BLaER1 treated with 17β-estradiol and CSF1 and Interleukin-3, amounts not matched to agents 10 nM and 100 nM (cell line): ENCODE results near the gene EIF4G3.

ENCODE experiments used
- H3K27ac ChIP-seq, 11 experiments: shearing (Covaris generic); formaldehyde crosslinking; 2 replicates each; pipeline ENCODE4 v1.8.1; 2022
- H3K27me3 ChIP-seq, 11 experiments: shearing (Covaris generic); formaldehyde crosslinking; 2 replicates each; pipeline ENCODE4 v1.8.1; 2022
- H3K36me3 ChIP-seq, 11 experiments: shearing (Covaris generic); formaldehyde crosslinking; 2 replicates each; pipeline ENCODE4 v1.8.1; 2022
- H3K4me1 ChIP-seq, 10 experiments: shearing (Covaris generic); formaldehyde crosslinking; 2 replicates each; pipeline ENCODE4 v1.8.1; 2022
- H3K4me2 ChIP-seq, 11 experiments: shearing (Covaris generic); formaldehyde crosslinking; 2 replicates each; pipeline ENCODE4 v1.8.1; 2022
- H3K4me3 ChIP-seq, 10 experiments: shearing (Covaris generic); formaldehyde crosslinking; 2 replicates each; pipeline ENCODE4 v1.8.1; 2022
- H3K9ac ChIP-seq, 11 experiments: shearing (Covaris generic); formaldehyde crosslinking; 2 replicates each; pipeline ENCODE4 v1.8.1; 2022
- H3K9me3 ChIP-seq, 11 experiments: shearing (Covaris generic); formaldehyde crosslinking; replicated peaks in 1 of 11; 2 replicates each; pipeline ENCODE4 v1.8.1; 2022
- H4K20me1 ChIP-seq, 11 experiments: shearing (Covaris generic); formaldehyde crosslinking; 2 replicates each; pipeline ENCODE4 v1.8.1; 2022
- Cebpa-rat ChIP-seq, 11 experiments: shearing (Covaris generic); IDR thresholded peaks; 2 replicates each; pipeline ENCODE4 v1.8.1; 2022

Gene EIF4G3

DNA sequence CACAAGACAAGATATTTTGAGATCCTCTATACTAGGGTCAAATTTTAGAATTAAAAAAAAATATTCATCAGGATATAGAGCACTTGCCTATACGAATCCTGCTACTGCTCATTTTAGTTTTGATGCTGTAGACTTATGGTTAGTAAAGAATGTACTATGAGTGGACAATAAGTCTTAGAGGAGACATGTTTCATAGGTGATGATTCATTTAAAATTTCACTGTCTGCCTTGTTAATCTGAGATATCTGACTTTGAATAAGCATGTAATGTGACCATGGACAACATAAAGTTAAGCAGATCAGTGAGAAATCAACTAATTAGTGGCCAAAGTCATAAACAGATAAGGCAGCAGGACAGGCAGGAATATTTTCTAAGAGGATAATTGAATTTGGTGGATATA is 282.8 kb downstream of the EIF4G3 start:
- Histone ChIP-seq H3K4me1 (no peaks in the 10 kb centered on the region), H3K4me3 (no peak overlapping the region), H3K4me2 (no peak overlapping the region), H3K9ac (no peak overlapping the region), H3K27me3 (no peaks in the 10 kb centered on the region), H4K20me1 (no peaks in the 10 kb centered on the region), H3K36me3 (peaks cover 62 to 93% (median 76%) of the 10 kb centered on the region in 11 experiments), H3K9me3 (no peaks in the 10 kb centered on the region), H3K27ac (no peak overlapping the region)
- no peak for TF ChIP-seq Cebpa-rat (IDR thresholded peaks at IDR 0.05)

DNA sequence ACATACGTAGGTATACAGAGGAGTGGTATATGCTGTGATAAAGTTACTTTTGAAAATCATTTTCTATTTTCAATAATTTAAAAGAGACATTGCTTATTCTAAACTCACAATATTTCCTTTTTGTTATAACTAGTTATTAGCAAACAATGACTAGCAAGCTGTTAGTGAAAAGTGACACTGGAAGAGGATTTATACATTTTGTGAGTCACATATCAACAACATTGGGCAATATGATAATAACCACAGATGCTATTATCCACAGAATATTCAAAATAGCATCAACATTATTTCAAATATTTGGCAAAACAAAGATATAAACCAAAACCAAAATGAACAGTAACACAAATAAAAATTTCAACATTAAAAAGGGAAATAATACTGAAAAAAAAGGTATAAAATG is 285.6 kb downstream of the EIF4G3 start:
- TF ChIP-seq Cebpa-rat (IDR thresholded peaks at IDR 0.05): no peak
- Histone ChIP-seq H4K20me1 (no peaks in the 10 kb centered on the region), H3K27me3 (no peaks in the 10 kb centered on the region), H3K4me2 (no peak overlapping the region), H3K36me3 (peaks cover 60 to 100% (median 78%) of the 10 kb centered on the region in 11 experiments), H3K9ac (no peak overlapping the region), H3K4me1 (no peaks in the 10 kb centered on the region), H3K4me3 (no peak overlapping the region), H3K27ac (no peak overlapping the region), H3K9me3 (no peaks in the 10 kb centered on the region)

DNA sequence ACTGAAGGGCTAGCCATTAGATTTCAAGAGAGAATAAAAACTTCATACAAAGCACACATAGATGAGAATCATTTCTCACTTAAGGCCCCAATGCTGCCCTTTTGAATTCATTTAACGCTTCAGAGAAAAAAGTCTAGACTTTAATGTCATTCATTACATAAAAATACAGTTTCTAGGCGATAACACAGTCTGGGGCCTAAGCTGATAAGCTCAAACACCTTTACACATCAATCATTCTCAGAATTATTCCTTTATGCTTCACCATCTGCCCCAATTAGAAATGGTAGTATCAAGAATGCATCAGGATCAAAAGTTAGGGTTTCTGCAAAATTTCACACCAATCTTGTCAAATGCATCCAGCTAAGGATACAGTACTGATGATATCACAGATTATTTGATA is 289.5 kb downstream of the EIF4G3 start:
- H4K20me1 ChIP-seq: no peaks in the 10 kb centered on the region
- no peak for TF ChIP-seq Cebpa-rat (IDR thresholded peaks at IDR 0.05)

DNA sequence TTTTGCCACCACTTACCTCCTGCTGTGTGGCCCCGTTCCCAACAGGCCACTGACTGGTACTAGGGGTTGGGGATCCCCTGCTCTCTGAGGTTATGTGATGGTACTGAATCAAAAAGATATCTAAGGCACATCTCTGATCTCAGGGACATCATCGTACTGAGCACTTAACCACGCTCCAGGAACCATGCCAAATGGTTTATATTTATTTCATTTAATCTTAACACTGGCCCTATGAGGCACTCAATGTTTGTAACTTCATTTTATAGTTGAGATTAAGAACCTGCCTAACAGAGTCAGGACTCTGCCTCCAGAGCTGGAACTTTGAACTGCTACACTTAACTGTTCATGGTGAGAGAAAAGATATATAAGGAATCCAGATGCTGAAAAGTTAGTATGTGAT is 291.6 kb downstream of the EIF4G3 start:
- no peaks in the 10 kb centered on the region for H3K27me3 ChIP-seq
- no peaks in the 10 kb centered on the region for H3K9me3 ChIP-seq
- peaks cover 0 to 12% (median 0%) of the 10 kb centered on the region in 10 experiments; a peak in 5 of 20 replicates for H3K4me1 ChIP-seq
- no peak overlapping the region for H3K4me3 ChIP-seq
- TF ChIP-seq Cebpa-rat (IDR thresholded peaks at IDR 0.05): no peak
- H3K9ac ChIP-seq: no peak overlapping the region
- no peak overlapping the region for H3K27ac ChIP-seq
- peaks cover 36 to 98% (median 60%) of the 10 kb centered on the region in 11 experiments for H3K36me3 ChIP-seq
- H3K4me2 ChIP-seq: peak overlapping the region in 1 of 11 experiments; percentile 6; a peak in 1 of 22 replicates
- no peaks in the 10 kb centered on the region for H4K20me1 ChIP-seq

More for the DNA sequence above, 289.5 kb downstream of the EIF4G3 start:
- Histone ChIP-seq H3K27me3 (no peaks in the 10 kb centered on the region), H3K36me3 (peaks cover 44 to 98% (median 64%) of the 10 kb centered on the region in 11 experiments), H3K4me2 (no peak overlapping the region), H3K9me3 (no peaks in the 10 kb centered on the region), H3K4me1 (peaks cover 0 to 12% (median 0%) of the 10 kb centered on the region in 10 experiments; a peak in 5 of 20 replicates), H3K4me3 (no peak overlapping the region), H3K27ac (no peak overlapping the region), H3K9ac (no peak overlapping the region)

DNA sequence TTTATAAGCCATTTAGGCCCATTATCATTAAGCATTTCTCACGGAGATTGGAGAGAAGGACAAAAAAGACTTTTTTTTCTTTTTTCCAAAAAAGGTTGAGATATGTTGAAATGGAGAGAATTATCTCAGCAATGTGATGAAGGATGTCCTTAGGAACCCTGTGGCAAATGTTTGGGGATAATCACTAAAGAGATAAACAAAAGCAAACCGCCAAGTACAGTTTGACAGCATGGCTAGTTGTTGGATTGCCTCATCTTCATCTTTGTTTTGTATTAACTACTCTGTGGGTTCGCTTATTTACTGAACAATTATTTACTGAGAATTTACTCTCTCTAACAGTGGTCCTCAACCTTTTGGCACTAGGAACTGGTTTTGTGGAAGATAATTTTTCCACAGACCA is 292.2 kb downstream of the EIF4G3 start:
- Histone ChIP-seq H3K36me3 (peaks cover 30 to 98% (median 58%) of the 10 kb centered on the region in 11 experiments), H3K4me2 (no peak overlapping the region), H3K4me1 (peaks cover 0 to 12% (median 0%) of the 10 kb centered on the region in 10 experiments; a peak in 5 of 20 replicates), H4K20me1 (no peaks in the 10 kb centered on the region), H3K27me3 (no peaks in the 10 kb centered on the region), H3K9me3 (no peaks in the 10 kb centered on the region), H3K4me3 (no peak overlapping the region), H3K9ac (no peak overlapping the region), H3K27ac (no peak overlapping the region)
- no peak for TF ChIP-seq Cebpa-rat (IDR thresholded peaks at IDR 0.05)

DNA sequence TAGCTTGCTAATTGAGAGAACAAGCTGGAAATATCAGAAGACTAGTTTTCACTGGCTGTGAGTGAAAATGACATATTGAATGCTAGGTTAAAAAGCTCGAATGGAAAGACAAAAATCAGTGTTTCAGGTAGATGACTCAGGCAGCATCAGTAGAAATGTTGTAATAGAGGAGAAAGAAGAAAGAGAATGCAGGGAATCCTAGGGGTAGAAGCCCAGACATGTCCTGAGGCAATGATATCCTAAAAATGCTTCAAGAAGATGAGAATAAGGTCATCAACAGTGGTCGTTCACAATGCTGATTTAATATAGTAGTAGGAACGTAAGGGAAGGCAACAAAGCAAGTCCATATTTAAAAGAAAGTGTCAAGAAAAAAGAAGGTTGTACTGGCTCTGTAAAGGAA is 292.9 kb downstream of the EIF4G3 start:
- Histone ChIP-seq H3K27me3 (no peaks in the 10 kb centered on the region), H3K9ac (no peak overlapping the region), H3K4me2 (no peak overlapping the region), H4K20me1 (no peaks in the 10 kb centered on the region), H3K4me1 (peaks cover 0 to 12% (median 0%) of the 10 kb centered on the region in 10 experiments; a peak in 5 of 20 replicates), H3K27ac (no peak overlapping the region), H3K4me3 (no peak overlapping the region), H3K36me3 (peaks cover 37 to 98% (median 62%) of the 10 kb centered on the region in 11 experiments), H3K9me3 (no peaks in the 10 kb centered on the region)
- TF ChIP-seq Cebpa-rat (IDR thresholded peaks at IDR 0.05): no peak

DNA sequence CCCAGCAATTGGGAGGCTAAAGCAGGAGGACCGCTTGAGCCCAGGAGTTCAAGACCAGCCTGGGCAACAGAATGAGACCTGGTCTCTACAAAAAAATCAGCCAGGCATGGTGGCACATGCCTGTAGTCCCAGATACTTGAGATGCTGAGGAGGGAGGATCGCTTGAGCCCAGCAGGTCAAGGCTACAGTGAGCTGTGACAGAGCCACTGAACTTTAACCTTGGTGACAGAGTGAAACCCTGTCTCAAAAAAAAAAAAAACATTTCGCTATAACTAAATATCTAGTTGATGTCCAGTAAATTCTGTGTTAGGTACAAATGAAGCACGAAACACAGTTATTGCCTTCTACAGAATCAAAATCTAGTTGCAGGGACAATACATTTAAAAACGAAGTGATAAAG is 293.9 kb downstream of the EIF4G3 start:
- Histone ChIP-seq H3K27ac (no peak overlapping the region), H3K4me2 (no peak overlapping the region), H4K20me1 (no peaks in the 10 kb centered on the region), H3K4me3 (no peak overlapping the region), H3K4me1 (peaks cover 0 to 12% (median 0%) of the 10 kb centered on the region in 10 experiments; a peak in 5 of 20 replicates), H3K9me3 (no peaks in the 10 kb centered on the region), H3K9ac (no peak overlapping the region), H3K27me3 (no peaks in the 10 kb centered on the region), H3K36me3 (peaks cover 42 to 98% (median 70%) of the 10 kb centered on the region in 11 experiments)
- no peak for TF ChIP-seq Cebpa-rat (IDR thresholded peaks at IDR 0.05)

DNA sequence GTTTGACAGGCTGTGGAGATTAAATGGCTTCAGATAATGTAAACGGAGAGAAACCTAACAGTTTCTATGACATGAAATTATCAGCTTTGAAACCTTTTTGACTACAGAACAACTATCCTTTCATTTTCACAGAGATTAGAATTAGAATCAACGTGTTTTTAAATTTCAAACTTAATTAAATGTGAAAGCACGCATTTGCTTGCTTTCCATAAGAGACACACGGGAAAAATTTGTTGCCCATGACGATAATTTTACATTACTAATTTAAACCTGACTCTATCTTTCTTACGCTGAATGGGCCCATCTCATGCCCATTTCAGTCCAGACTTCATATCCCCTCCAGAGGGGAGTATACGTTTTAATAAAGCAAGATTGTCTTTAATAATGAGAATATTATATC is 297.9 kb downstream of the EIF4G3 start:
- 0 out of 20 replicates have a peak, but pooled peaks cover 0 to 4% (median 0%) of the 10 kb centered on the region in 10 experiments for H3K4me1 ChIP-seq
- no peak overlapping the region for H3K4me3 ChIP-seq
- no peaks in the 10 kb centered on the region for H4K20me1 ChIP-seq
- no peak overlapping the region for H3K9ac ChIP-seq
- TF ChIP-seq Cebpa-rat (IDR thresholded peaks at IDR 0.05): no peak
- no peaks in the 10 kb centered on the region for H3K9me3 ChIP-seq
- no peak overlapping the region for H3K27ac ChIP-seq
- H3K27me3 ChIP-seq: no peaks in the 10 kb centered on the region
- no peak overlapping the region for H3K4me2 ChIP-seq
- peaks cover 43 to 100% (median 76%) of the 10 kb centered on the region in 11 experiments for H3K36me3 ChIP-seq

DNA sequence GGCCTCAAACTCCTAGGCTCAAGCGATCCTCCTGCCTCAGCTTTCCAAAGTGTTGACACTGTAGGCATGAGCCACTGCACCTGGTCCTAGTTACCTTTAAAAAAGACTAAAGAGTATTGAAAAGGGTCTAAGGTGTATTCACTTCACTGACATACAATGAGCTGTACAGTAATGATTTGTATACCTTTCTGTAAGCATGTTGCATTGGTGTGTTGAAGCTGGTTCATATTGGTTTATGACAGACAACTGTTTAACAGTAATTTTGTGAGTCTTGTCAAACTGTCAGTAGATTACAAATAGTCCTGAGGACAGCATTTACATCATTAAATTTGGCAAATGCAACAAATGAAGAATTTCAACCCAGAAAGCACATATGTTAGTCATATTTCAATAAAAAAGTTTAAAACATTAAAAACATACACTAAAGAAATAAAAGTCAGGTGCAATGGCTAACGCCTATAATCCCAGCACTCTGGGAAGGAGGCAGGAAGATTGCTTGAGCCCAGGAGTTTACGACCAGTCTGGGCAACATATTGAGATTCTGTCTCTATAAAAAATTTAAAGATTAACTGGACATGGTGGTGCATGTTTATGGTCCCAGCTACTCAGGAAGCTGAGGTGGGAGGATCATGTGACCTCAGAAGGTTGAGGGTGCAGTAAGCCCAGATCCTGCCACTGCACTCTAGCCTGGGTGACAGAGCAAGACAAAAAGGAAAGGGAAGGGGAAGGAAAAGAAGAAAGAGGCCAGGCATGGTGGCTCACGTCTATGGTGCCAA is 301.3 kb downstream of the EIF4G3 start:
- Histone ChIP-seq H4K20me1 (no peaks in the 10 kb centered on the region), H3K27ac (no peak overlapping the region), H3K36me3 (peaks cover 34 to 99% (median 52%) of the 10 kb centered on the region in 11 experiments), H3K4me3 (no peak overlapping the region), H3K4me1 (peaks cover 0 to 12% (median 0%) of the 10 kb centered on the region in 10 experiments; a peak in 5 of 20 replicates), H3K4me2 (no peak overlapping the region), H3K27me3 (no peaks in the 10 kb centered on the region), H3K9ac (no peak overlapping the region), H3K9me3 (no peaks in the 10 kb centered on the region)
- no peak for TF ChIP-seq Cebpa-rat (IDR thresholded peaks at IDR 0.05)

DNA sequence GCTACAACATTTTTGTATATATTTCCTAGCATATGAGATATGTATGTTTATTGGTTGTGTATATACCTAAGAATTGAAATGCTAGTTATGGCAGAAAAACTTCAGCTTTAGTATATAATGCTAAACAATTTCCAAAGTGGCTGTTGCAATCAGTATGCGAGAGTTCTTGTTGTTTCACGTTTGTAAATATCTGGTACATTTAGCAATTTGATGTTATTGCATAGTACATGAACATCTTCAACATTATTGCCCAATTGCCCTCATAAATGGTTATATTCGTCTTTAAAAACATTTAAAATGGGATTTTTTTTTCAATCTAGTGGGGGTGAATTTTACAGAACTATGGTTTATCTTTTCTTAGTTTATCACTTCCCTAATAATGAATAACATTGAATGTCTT is 303.4 kb downstream of the EIF4G3 start:
- Histone ChIP-seq H3K9me3 (no peaks in the 10 kb centered on the region), H3K27ac (no peak overlapping the region), H3K27me3 (no peaks in the 10 kb centered on the region), H3K9ac (no peak overlapping the region), H3K4me3 (no peak overlapping the region), H4K20me1 (no peaks in the 10 kb centered on the region), H3K4me2 (no peak overlapping the region), H3K36me3 (peaks cover 26 to 91% (median 37%) of the 10 kb centered on the region in 11 experiments), H3K4me1 (peaks cover 0 to 12% (median 0%) of the 10 kb centered on the region in 10 experiments; a peak in 5 of 20 replicates)
- TF ChIP-seq Cebpa-rat (IDR thresholded peaks at IDR 0.05): no peak
